HCT116 (cell line): ENCODE measurements around the gene PPM1H. TPM values are rescaled to one million over a fixed set of nuclear protein-coding genes. Genes with fewer than 3 reads are reported as not detected.

ENCODE experiments used
- ATAC-seq: fragments of 200-7000 bp; cut with Tn5 transposase; 2 replicates; pipeline ENCODE4 v1.9.1; 2020; ENCODE audit warnings: mild to moderate bottlenecking, moderate library complexity
- BruUV-seq: library from RNA; stranded (reverse); fragments of 400-500 nt; replicated peaks from 2 replicates; lab custom pipeline; 2021; lab: Mats Ljungman, UMichigan
- CTCF ChIA-PET: fragments of 300-600 bp; sonication (Branson Sonifier 250); formaldehyde crosslinking; loops from one replicate; lab custom pipeline; 2021; ENCODE audit warnings: antibody characterized with exemption; lab: Charles Lee
- POLR2A ChIA-PET: fragments of 300-600, 350-600 bp; sonication (Branson Sonifier 250); formaldehyde crosslinking; loops from one replicate; lab custom pipeline; 2021; ENCODE audit warnings: antibody characterized with exemption; lab: Charles Lee
- RAD21 ChIA-PET, 2 experiments: fragments of 300-600 bp; sonication (Branson Sonifier 250); formaldehyde crosslinking; loops; one replicate each; lab custom pipeline; 2023; ENCODE audit warnings: low total read pairs in 2 of 2; ENCODE audit not compliant: uncharacterized antibody in 2 of 2, unreplicated experiment in 2 of 2, low non-redundant PET in 1 of 2; lab: Charles Lee
- DNase-seq: peaks from one replicate; pipeline ENCODE4 v3.0.0-alpha.2; 2010; ENCODE audit warnings: low read depth, low spot score
- H2AFZ ChIP-seq: fragments of 200-600 bp; shearing (Covaris generic), sonication (generic); 2 replicates; pipeline ENCODE4 v1.6.1; 2017; ENCODE audit warnings: low read depth, mixed run types, mixed read lengths, antibody characterized with exemption, low read length; ENCODE audit not compliant: poor library complexity, severe bottlenecking
- H3K27ac ChIP-seq: 2 replicates; pipeline ENCODE4 v1.5.1; 2012; ENCODE audit warnings: low read depth, low read length
- H3K27me3 ChIP-seq: fragments of 200-600 bp; sonication (generic); 2 replicates; pipeline ENCODE4 v1.6.1; 2016; ENCODE audit warnings: mixed run types, low read length, mixed read lengths; ENCODE audit not compliant: insufficient read depth
- H3K36me3 ChIP-seq, 2 experiments: fragments of 200-500 bp in 1 of 2; fragments of 200-600 bp in 1 of 2; sonication (Bioruptor generic) in 1 of 2; sonication (generic) in 1 of 2; 2 replicates each; pipeline versions ENCODE4 v1.5.1 to v1.6.1; 2014 to 2016; ENCODE audit warnings: low read length in 2 of 2, inconsistent platforms in 1 of 2, mixed read lengths in 1 of 2, mixed run types in 1 of 2; ENCODE audit not compliant: insufficient read depth in 2 of 2, control insufficient read depth in 1 of 2
- H3K4me1 ChIP-seq, 2 experiments: fragments of 200-600 bp in 1 of 2; sonication (generic) in 1 of 2; 2 replicates each; pipeline versions ENCODE4 v1.5.1 to v1.6.1; 2012 to 2017; ENCODE audit warnings: low read length in 2 of 2, inconsistent platforms in 1 of 2, mild to moderate bottlenecking in 1 of 2, mixed read lengths in 1 of 2, mixed run types in 1 of 2, moderate library complexity in 1 of 2; ENCODE audit not compliant: insufficient read depth in 2 of 2, control insufficient read depth in 1 of 2
- H3K4me2 ChIP-seq: fragments of 200-600 bp; sonication (generic); 2 replicates; pipeline ENCODE4 v1.6.1; 2017; ENCODE audit warnings: mixed run types, low read length, mixed read lengths
- H3K4me3 ChIP-seq, 2 experiments: fragments of 200-600 bp in 1 of 2; sonication (generic) in 1 of 2; replicated peaks in 1 of 2; 2 replicates each; pipeline ENCODE4 v1.5.1; 2011 to 2016; ENCODE audit warnings: low read length in 2 of 2, control low read depth in 1 of 2, low read depth in 1 of 2, mild to moderate bottlenecking in 1 of 2, mixed read lengths in 1 of 2, mixed run types in 1 of 2
- H3K79me2 ChIP-seq: fragments of 200-600 bp; sonication (generic); 2 replicates; pipeline ENCODE4 v1.6.1; 2017; ENCODE audit warnings: mild to moderate bottlenecking, mixed run types, low read length, moderate library complexity, mixed read lengths; ENCODE audit not compliant: insufficient read depth
- H3K9ac ChIP-seq: fragments of 200-600 bp; sonication (generic); 2 replicates; pipeline ENCODE4 v1.6.1; 2016; ENCODE audit warnings: low read length, mixed read lengths
- H3K9me2 ChIP-seq: fragments of 200-600 bp; sonication (generic), shearing (Covaris generic); 2 replicates; pipeline ENCODE4 v1.6.1; 2017; ENCODE audit warnings: mixed run types, mild to moderate bottlenecking, moderate library complexity; ENCODE audit not compliant: insufficient read depth
- H3K9me3 ChIP-seq, 2 experiments: fragments of 200-500 bp in 1 of 2; fragments of 200-600 bp in 1 of 2; sonication (Bioruptor generic) in 1 of 2; sonication (generic) in 1 of 2; 2 replicates each; pipeline ENCODE4 v1.6.1; 2014 to 2017; ENCODE audit warnings: low read length in 2 of 2, mixed read lengths in 2 of 2, inconsistent platforms in 1 of 2, low read depth in 1 of 2, mild to moderate bottlenecking in 1 of 2, mixed run types in 1 of 2, moderate library complexity in 1 of 2; ENCODE audit not compliant: control insufficient read depth in 1 of 2, insufficient read depth in 1 of 2
- H4K20me1 ChIP-seq: fragments of 200-600 bp; sonication (generic), shearing (Covaris generic); 2 replicates; pipeline ENCODE4 v1.6.1; 2017; ENCODE audit warnings: mixed run types, mild to moderate bottlenecking, moderate library complexity; ENCODE audit not compliant: insufficient read depth
- EGR1 ChIP-seq: IDR thresholded peaks from 2 replicates; pipeline ENCODE4 v1.6.1; 2012; ENCODE audit warnings: low read depth
- FOSL1 ChIP-seq: IDR thresholded peaks from 2 replicates; pipeline ENCODE4 v1.6.1; 2012; ENCODE audit warnings: low read depth
- MAX ChIP-seq: IDR thresholded peaks from 2 replicates; pipeline ENCODE4 v1.6.1; 2012
- intact Hi-C: fragments of 100-400 bp; cut with micrococcal nuclease; formaldehyde crosslinking; loops from 2 replicates; pipeline ENCODE4 v1.10.0; 2022
- total RNA-seq: library from RNA; stranded (reverse); gene quantifications from one replicate; pipeline ENCODE4 v1.2.1, GENCODE V29; 2021; ENCODE audit not compliant: unreplicated experiment
- TF ChIP-seq, protein P1 (sequence below): IDR thresholded peaks from 2 replicates; pipeline ENCODE4 v1.6.1; 2012; ENCODE audit warnings: low read depth
- TF ChIP-seq, protein P2 (sequence below), 3 experiments: fragments of 200-600 bp in 1 of 3; sonication (generic) in 1 of 3; IDR thresholded peaks in 2 of 3; conservative IDR thresholded peaks in 1 of 3; 2 replicates each; pipeline ENCODE4 v1.5.1; 2012 to 2017; ENCODE audit warnings: low read depth in 2 of 3, low read length in 2 of 3, antibody characterized with exemption in 1 of 3, borderline replicate concordance in 1 of 3, control low read depth in 1 of 3, mild to moderate bottlenecking in 1 of 3, mixed read lengths in 1 of 3, mixed run types in 1 of 3, moderate library complexity in 1 of 3; ENCODE audit not compliant: insufficient read depth in 1 of 3

Gene PPM1H
- total RNA-seq, 1 experiment from 2014 or later: 8.0 TPM

DNA sequence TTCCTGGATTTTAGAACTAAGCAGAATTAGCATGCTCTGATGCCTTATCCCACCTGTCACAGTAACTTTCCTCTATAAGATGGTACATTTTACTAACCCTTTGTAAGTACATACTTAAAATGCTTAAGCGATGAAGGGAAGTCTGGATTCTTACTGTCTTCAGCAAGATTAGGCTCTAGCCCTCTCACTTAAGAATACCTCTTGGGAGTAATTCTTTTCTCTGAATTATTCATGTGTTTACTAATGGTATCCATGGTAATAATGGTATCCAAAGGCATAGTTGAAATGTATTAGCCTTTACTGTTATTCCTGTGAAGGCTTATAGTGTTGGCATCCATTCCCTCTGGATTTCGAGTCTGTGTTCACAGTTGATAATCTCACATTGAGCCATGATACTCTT is 291.5 kb downstream of the PPM1H start:
- Histone ChIP-seq H3K9me3 (no peaks in the 10 kb centered on the region), H3K4me1 (peaks cover 0 to 12% of the 10 kb centered on the region in 2 experiments; a peak in 2 of 4 replicates)
- TF ChIP-seq FOSL1 (no peak), MAX (no peak), EGR1 (no peak)
- TF ChIP-seq, protein P1, sequence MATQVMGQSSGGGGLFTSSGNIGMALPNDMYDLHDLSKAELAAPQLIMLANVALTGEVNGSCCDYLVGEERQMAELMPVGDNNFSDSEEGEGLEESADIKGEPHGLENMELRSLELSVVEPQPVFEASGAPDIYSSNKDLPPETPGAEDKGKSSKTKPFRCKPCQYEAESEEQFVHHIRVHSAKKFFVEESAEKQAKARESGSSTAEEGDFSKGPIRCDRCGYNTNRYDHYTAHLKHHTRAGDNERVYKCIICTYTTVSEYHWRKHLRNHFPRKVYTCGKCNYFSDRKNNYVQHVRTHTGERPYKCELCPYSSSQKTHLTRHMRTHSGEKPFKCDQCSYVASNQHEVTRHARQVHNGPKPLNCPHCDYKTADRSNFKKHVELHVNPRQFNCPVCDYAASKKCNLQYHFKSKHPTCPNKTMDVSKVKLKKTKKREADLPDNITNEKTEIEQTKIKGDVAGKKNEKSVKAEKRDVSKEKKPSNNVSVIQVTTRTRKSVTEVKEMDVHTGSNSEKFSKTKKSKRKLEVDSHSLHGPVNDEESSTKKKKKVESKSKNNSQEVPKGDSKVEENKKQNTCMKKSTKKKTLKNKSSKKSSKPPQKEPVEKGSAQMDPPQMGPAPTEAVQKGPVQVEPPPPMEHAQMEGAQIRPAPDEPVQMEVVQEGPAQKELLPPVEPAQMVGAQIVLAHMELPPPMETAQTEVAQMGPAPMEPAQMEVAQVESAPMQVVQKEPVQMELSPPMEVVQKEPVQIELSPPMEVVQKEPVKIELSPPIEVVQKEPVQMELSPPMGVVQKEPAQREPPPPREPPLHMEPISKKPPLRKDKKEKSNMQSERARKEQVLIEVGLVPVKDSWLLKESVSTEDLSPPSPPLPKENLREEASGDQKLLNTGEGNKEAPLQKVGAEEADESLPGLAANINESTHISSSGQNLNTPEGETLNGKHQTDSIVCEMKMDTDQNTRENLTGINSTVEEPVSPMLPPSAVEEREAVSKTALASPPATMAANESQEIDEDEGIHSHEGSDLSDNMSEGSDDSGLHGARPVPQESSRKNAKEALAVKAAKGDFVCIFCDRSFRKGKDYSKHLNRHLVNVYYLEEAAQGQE: no peak
- TF ChIP-seq, protein P2, sequence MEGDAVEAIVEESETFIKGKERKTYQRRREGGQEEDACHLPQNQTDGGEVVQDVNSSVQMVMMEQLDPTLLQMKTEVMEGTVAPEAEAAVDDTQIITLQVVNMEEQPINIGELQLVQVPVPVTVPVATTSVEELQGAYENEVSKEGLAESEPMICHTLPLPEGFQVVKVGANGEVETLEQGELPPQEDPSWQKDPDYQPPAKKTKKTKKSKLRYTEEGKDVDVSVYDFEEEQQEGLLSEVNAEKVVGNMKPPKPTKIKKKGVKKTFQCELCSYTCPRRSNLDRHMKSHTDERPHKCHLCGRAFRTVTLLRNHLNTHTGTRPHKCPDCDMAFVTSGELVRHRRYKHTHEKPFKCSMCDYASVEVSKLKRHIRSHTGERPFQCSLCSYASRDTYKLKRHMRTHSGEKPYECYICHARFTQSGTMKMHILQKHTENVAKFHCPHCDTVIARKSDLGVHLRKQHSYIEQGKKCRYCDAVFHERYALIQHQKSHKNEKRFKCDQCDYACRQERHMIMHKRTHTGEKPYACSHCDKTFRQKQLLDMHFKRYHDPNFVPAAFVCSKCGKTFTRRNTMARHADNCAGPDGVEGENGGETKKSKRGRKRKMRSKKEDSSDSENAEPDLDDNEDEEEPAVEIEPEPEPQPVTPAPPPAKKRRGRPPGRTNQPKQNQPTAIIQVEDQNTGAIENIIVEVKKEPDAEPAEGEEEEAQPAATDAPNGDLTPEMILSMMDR (IDR thresholded peaks at IDR 0.05 in 2 of 3, conservative IDR thresholded peaks at IDR 0.05 in 1 of 3; ENCODE audit: borderline replicate concordance in 1 of 3, insufficient read depth in 1 of 3, low read depth in 2 of 3, low read length in 2 of 3): no peak
- TF ChIP-seq, all 23 proteins: peak for 0
- BruUV-seq: no TSS peak
- Histone ChIP-seq H3K27me3 (no peaks in the 10 kb centered on the region), H3K4me3 (no peak overlapping the region), H3K4me2 (no peak overlapping the region), H2AFZ (no peak overlapping the region), H3K27ac (no peak overlapping the region), H3K9ac (no peak overlapping the region), H4K20me1 (no peaks in the 10 kb centered on the region), H3K9me2 (no peaks in the 10 kb centered on the region), H3K79me2 (no peaks in the 10 kb centered on the region), H3K36me3 (no peaks in the 10 kb centered on the region)
- ChIA-PET POLR2A (no interaction called here), RAD21 (no interaction called here), CTCF (no interaction called here)
- ATAC-seq (no peak), DNase-seq (no peak)
- intact Hi-C loops: no loop called here
